ENCODE results near the gene NIBAN1. TPM values are rescaled to one million over a fixed set of nuclear protein-coding genes. Genes with fewer than 3 reads are reported as not detected.
A peak's percentile ranks its signal among the peaks of the same experiment; 100 is the strongest.

The NIBAN1 gene
- total RNA-seq, 1 experiment from 2014 or later = 6.7 TPM

- peak; percentile 59 for DNase-seq (ENCODE audit: low read depth, low spot score)
These were observed 8.0 kb upstream of the NIBAN1 start for GRCh38 chr1:184982002-184982954.

More at GRCh38 chr1:184982002-184982954, 8.0 kb upstream of the NIBAN1 start:
- no peak overlapping the region for H3K4me3 ChIP-seq (ENCODE audit: low read depth in 2 of 2, low read length in 2 of 2)
- intact Hi-C loops (cut with micrococcal nuclease; ENCODE audit: unreplicated experiment) = loop anchor here (1.0 to 10.0 kb wide), 2 partner anchors 177 to 703 kb away; no protein-coding TSS in a partner anchor
- H3K27ac ChIP-seq (ENCODE audit: low read length) = no peak overlapping the region
- no TSS peak for BruUV-seq (replicated peaks)
- H3K36me3 ChIP-seq (ENCODE audit: control insufficient read depth, insufficient read depth, low read length) = no peaks in the 10 kb centered on the region
- peaks cover 13% of the 10 kb centered on the region for H3K27me3 ChIP-seq (ENCODE audit: control insufficient read depth, insufficient read depth, low read length)
- CTCF ChIA-PET = interaction anchor here (0.6 to 1.5 kb wide), 2 partner anchors 177 to 595 kb away, joined by 4 to 7 read pairs; partner anchors contain the start of gene C1orf21
- peak; percentile 97 for ATAC-seq
- in situ Hi-C loops (cut with HindIII; ENCODE audit: low pct_unique_long_range_greater_than_20kb, low sequenced_read_pairs) = no loop called here
- no peaks in the 10 kb centered on the region for H3K4me1 ChIP-seq (ENCODE audit: control insufficient read depth, insufficient read depth, low read length)
- TF ChIP-seq POLR2AphosphoS5 (IDR thresholded peaks at IDR 0.05; ENCODE audit: low read depth, low read length) (no peak), CTCF (IDR thresholded peaks at IDR 0.05) (peak; percentile 91), REST (IDR thresholded peaks at IDR 0.05; ENCODE audit: insufficient read depth in 1 of 2, low read depth in 2 of 2, low read length in 1 of 2) (no peak), SIN3A (IDR thresholded peaks at IDR 0.05; ENCODE audit: borderline replicate concordance, insufficient read depth, low read depth, low read length) (no peak), TCF7L2 (IDR thresholded peaks at IDR 0.05; ENCODE audit: low read depth, low read length) (no peak)
- POLR2A ChIA-PET = interaction anchor here (0.6 kb wide), 2 partner anchors 10 to 325 kb away, joined by 3 to 6 read pairs; no protein-coding TSS in a partner anchor
- no peaks in the 10 kb centered on the region for H3K9me3 ChIP-seq (ENCODE audit: control insufficient read depth, insufficient read depth, low read depth, low read length)

All from Panc1 (cell line).